GM18867 (cell line): Measurements from ENCODE around the gene FANCD2.
"Not testable (repeated sequence)": the region's sequence is repeated elsewhere in the genome, so short reads cannot be mapped to it uniquely, and the experiment has no call there.

ENCODE experiments used
- ATAC-seq: cut with Tn5 transposase; IDR thresholded peaks from one replicate; pipeline ENCODE4 v1.9.1; 2021; ENCODE audit warnings: mild to moderate bottlenecking, moderate library complexity; ENCODE audit not compliant: unreplicated experiment

FANCD2 gene

DNA sequence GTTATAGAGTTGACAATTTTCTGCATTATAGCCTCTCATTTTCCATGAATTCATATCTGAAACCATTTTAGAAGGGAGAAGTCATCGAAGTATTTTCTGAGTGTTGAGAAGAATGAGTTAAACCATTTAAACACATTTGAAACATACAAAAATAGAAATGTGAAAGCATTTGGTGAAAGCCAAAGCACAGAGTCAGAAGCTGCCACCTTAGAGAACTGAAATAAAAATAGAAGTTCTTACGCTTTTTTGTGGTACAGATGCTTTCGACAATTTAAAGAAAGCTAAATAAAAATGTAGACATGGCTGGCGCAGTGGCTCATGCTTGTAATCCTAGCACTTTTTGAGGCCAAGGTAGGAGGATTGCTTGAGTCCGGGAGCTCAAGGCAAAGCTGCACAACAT, 72.8 kb downstream of the FANCD2 start:
- no peak for ATAC-seq

DNA sequence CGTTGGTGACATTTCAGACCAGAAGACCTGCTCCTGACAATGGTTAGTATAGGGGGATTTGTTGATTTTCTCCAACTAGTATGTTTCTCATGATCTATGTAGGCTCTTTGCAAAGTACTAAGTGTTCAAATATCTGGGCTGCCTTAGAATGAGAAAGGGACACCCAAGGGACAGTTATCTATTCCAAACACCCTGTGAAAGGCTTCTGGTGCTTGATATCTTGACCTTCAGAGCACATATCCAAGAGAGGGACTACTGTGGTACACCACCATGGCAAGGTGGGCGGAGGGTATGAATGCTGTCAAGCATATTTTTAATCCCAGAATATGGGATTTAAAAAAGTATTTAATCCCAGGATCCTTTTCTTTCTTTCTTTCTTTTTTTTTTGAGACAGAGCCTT, 80.7 kb downstream of the FANCD2 start:
- no peak for ATAC-seq

DNA sequence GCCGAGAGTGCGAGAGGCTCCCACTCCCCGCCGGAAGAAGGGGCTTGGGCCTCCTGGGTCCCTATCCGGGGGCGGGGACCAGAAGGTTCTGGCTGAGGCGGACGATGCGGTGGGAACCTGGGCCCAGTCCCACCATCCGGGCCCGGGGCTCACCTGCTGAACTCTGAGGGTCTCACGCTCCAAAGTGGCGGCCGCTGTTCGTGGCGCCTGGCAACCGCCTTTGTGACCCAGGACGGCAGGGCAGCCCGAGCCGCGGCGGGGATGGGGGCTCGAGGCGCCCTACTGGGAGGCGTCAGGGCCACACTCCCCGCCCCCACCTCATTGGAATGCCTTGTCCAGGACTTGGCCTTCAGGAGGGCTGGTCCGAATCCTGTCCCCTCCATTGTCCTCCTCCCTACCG, 81.9 kb downstream of the FANCD2 start, which contains the start of gene FANCD2OS:
Gene FANCD2OS, minus strand, starts transcription at position 165 of the 400 bp plus-strand sequence. CDS start 3,481 bp downstream, outside the sequence.
- no peak for ATAC-seq

DNA sequence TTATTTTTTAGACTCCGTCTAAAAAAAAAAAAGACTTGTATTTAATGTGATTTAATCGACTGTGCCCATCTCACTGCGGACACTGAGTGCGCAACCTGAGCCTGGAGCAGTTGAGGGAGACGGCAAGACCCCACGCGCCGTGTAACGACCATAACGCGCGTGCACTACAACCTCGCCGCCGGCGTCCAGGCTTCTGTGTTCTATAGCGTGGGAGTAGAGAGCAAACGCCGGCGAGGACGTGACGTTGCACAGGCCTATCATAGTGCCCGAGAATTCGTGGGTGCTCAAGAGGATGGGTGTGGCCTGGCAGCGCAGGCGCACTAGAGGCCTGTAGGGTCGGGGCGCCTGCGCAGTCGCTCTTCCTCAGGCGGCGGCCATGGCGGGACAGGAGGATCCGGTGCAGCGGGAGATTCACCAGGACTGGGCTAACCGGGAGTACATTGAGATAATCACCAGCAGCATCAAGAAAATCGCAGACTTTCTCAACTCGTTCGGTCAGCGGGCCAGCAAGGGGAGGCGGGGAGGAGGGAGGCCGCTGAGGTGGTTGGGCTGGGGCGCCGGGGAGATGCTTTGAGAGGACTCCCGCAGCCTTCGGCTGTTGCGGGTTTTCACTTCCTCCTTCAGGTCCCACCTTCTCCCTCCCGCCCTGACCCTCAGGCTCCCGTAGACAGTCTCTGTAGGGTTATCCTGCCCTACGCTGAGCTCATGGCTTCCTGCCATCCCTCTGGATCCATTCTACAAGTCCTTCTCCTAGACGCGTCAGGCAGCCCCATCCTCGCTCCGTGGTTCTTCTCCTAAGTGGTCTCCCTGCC, 89.3 kb downstream of the FANCD2 start, which contains the start of gene BRK1:
Gene BRK1, plus strand, starts transcription at position 350 of the 812 bp plus-strand sequence. Its CDS starts 27 bp downstream, at position 377.
- ATAC-seq: peak; percentile 96

DNA sequence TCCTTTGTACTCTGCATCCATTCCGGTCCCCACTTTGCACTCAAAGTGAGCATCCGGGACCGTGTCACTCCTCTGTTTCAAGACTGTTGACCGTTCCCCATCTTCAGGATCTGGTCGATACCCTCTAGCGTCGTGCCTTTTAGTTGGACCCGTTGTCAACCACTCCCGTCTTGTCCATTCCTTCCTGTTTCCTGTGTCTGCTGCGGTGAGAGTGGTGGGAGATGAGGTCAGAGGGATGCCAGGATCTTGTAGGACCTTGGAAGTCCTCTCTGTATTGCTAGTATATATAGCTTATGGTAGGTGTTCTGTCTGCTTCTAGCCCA, 89.9 kb downstream of the FANCD2 start:
- ATAC-seq: peak; percentile 2

DNA sequence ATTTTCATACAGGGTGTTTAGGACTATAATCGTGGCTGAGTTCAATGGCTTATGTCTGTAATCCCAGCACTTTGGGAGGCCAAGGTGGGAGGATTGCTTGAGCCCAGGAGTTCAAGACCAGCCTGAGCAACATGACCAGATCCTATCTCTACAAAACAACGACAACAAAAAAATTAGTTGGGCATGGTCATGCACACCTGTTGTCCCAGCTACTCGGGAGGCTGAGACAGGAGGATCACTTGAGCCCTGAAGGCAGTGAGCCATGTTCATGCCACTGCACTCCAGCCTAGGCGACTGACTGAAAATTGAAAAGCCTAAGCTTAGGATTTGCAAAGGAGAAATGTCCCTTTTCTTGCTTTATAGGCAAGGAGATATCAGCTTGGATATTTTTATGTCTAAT, 90.7 kb downstream of the FANCD2 start:
- ATAC-seq: no peak

DNA sequence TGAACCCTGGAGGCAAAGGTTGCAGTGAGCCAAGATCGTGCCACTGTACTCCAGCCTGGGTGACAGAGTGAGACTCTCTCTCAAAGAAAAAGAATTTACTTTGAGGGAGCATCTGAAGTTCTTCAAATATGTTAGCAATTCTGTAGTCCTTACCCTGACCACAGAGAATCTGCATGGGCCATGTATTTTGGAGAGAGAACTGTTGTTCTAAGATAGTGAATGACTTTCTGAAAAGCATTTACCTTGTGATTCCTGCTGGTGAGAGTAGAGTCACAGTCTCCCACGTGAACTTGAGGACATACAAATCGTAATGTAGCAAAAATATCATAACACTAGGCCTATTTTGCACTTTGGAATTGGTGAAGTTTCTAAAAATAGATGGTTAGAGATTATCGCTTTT, 93.1 kb downstream of the FANCD2 start:
- no peak for ATAC-seq

DNA sequence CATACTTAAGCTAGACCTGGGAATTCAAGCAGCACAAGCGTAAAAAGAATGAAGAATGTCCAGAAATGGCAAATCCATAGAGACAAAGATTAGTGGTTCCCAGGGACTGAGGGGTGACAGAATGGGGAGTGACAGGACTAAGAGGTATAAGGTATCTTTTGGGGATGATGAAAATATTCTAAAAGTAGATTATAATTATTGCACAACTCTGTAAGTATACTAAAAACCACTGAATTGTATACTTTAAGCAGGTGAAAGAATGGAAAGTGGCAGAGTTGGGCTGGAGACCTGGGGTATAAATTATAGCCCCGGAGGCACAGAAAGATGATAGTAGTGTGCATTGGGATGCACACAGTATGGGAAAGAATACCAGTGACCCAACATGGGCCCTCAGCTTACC, 94.8 kb downstream of the FANCD2 start:
- ATAC-seq: no peak

DNA sequence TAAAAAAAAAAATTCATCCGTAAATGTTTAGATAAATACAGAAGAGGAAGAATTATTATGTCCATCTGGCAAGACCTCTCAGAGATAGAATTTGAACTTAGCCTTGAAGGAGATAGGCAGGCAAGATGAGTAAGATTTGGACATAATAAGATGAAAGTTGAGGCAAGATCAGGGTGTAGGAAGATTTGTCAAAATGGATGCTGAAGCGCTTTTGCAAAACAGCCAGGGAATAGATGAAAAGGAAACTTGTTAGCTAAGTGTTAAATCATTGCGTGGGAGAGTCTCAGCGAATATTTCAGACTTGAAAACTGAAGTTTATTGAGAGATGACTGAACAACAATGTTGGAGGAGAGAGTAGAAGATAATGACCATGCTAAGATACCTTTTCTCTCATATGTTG, 96.5 kb downstream of the FANCD2 start:
- ATAC-seq: no peak

DNA sequence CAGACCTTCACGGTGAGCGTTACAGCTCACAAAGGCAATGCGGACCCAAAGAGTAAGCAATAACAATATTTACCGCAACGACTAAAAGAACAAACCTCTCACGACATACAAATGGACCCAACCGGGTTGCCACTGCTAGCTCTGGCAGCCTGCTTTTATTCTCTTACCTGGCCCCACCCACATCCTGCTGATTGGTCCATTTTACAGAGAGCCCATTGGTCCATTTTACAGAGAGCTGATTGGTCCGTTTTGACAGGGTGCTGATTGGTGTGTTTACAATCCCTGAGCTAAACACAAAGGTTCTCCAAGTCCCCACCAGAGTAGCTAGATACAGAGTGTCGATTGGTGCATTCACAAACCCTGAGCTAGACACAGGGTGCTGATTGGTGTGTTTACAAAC, 109.6 kb downstream of the FANCD2 start:
- ATAC-seq: not testable (repeated sequence)

DNA sequence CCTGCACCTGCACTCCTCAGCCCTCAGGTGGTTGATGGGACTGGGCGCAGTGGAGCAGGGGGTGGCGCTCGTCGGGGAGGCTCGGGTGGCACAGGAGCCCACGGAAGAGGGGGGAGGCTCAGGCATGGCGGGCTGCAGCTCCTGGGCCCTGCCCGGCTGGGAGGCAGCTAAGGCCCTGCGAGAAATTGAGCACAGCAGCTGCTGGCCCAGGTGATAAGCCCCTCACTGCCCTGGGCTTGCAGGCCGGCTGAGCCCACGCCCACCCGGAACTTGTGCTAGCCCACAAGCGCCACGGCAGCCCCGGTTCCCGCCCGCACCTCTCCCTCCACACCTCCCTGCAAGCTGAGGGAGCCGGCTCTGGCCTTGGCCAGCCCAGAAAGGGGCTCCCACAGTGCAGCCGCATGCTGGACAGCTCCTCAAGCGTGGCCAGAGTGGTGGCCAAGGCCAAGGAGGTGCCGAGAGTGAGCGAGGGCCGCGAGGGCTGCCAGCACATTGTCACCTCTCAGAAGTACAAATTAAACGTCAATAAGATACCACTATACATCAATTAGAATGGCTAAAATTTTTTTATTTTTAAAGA, 110.3 kb downstream of the FANCD2 start:
- ATAC-seq: no peak

DNA sequence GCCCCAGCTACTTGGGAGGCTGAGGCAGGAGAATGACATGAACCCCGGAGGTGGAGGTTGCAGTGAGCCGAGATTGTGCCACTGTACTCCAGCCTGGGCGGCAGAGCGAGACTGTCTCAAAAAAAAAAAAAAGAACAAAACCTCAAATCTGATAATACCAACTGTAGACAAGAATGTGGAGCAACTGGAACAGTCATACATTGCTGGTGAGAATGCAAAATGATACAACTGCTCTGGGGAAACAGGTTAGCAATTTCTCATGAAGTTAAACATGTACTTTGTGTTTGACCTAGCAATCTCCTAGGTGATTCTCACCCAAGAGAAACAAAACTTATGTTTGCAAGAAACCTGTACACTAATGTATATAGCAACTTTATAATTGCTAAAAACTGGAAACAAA, 110.9 kb downstream of the FANCD2 start:
- no peak for ATAC-seq

DNA sequence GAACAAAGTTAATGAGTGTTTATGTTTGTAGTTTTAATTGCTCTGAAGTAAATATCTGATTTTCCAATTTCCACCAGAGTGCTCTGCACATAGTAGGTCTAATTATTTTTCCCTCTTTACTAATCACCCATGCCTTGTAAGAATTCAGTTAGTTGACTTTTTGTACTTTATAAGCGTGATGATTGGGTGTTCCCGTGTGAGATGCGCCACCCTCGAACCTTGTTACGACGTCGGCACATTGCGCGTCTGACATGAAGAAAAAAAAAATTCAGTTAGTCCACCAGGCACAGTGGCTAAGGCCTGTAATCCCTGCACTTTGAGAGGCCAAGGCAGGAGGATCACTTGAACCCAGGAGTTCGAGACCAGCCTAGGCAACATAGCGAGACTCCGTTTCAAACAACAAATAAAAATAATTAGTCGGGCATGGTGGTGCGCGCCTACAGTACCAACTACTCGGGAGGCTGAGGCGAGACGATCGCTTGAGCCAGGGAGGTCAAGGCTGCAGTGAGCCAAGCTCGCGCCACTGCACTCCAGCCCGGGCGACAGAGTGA, 114.8 kb downstream of the FANCD2 start:
- ATAC-seq: no peak

DNA sequence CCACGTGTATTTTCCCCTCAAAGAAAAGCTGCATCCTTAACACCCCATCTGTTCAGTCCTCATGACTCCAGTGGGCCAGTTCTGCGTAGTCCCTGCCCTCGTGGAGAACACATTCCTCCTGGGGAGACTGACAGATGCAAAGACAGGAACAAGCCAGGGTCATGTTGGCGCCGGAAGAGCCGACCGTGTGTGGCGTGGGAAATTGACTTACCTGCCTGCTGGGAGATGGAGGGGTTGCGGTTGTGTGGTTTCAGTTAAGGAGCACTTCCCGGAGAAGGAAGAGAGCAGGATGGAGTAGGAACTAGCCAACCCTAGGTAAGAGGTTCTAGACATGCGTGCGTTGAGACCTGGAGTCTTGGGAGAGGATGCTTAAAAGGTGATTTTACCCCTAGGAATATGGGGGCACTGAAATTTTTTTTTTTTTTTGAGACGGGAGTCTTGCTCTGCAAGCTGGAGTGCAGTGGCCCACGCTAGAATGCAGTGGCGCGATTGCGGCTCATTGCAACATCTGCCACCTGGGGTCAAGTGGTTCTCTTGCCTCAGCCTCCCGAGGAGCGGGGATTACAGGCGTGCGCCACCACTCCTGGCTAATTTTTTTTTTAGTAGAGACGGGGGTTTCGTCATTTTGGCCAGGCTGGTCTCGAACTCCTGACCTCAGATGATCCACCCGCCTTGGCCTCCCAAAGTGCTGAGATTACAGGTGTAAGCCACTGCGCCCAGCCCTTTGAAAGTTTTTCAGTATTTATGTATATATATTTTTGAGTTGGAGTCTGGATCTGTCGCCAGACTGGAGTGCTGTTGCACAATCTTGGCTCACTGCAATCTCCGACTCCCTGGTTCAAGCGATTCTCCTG, 116.7 kb downstream of the FANCD2 start:
- ATAC-seq: no peak

DNA sequence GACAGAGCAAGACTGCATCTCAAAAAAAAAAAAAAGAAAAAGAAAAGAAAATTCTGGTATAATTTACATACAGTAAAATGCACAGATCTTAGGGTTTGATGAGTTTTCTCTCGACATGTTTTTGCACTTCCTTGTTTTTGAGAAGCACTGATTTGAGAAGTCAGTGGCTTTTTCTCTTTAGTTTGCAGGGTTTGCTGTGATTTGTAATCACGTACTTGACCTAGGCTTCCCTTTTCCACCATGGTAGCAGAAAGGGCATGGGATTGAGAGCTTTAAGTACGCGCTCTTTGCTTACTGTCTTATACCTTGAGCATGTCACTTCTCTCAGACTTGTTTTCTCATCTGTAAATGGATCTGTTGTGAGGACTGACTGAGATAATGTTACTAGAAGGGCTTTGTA, 119.4 kb downstream of the FANCD2 start:
- no peak for ATAC-seq

DNA sequence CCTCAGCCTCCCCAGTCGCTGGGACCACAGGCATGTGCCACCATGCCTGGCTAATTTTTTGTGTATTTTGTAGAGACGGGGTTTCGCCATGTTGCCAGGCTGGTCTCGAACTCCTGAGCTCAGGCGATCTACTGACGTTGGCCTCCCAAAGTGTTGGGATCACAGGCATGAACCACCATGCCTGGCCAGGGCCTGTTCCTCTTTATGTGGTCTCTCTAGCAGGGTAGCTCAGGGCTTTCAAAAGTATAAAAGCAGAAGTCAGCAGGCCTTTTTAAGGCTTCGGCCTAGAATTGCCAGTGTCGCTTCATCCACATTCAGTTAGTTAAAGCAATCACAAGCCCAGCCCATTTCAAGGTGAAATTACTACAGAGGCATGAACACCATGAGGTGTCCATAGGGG, 123.0 kb downstream of the FANCD2 start:
- ATAC-seq: no peak

DNA sequence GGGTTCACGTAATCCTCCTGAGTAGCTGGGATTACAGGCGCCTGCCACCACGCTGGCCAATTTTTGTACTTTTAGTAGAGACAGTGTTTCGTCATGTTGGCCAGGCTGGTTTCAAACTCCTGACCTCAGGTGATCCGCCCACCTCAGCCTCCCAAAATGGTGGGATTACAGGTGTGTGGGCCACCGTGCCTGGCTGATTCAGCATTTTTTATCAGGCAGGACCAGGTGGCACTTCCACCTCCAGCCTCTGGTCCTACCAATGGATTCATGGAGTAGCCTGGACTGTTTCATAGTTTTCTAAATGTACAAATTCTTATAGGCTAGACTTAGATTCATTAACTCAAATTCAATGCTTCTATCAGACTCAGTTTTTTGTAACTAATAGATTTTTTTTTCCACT, 124.8 kb downstream of the FANCD2 start:
- ATAC-seq: no peak
